OCI-LY1 (cell line): ENCODE results near the gene BSPRY.
"Not testable (repeated sequence)": the region's sequence is repeated elsewhere in the genome, so short reads cannot be mapped to it uniquely, and the experiment has no call there.

Experiments
- H2AFZ ChIP-seq: fragments of 200-600 bp; sonication (generic), shearing (Covaris generic); 2 replicates; pipeline ENCODE4 v1.6.0; 2014; ENCODE audit warnings: antibody characterized with exemption, mild to moderate bottlenecking, low read length
- H3F3A ChIP-seq: fragments of 200-600 bp; sonication (generic), shearing (Covaris generic); 2 replicates; pipeline ENCODE4 v1.6.0; 2014; ENCODE audit warnings: mild to moderate bottlenecking, antibody characterized with exemption, low read length, moderate library complexity; ENCODE audit not compliant: insufficient read depth
- H3K27ac ChIP-seq: fragments of 200-600 bp; sonication (generic); 2 replicates; pipeline ENCODE4 v1.5.1; 2014; ENCODE audit warnings: low read length, mixed run types, mild to moderate bottlenecking, low read depth; ENCODE audit not compliant: poor library complexity, severe bottlenecking
- H3K27me3 ChIP-seq: fragments of 200-600 bp; sonication (generic); 2 replicates; pipeline ENCODE4 v1.6.0; 2014; ENCODE audit warnings: antibody characterized with exemption, mild to moderate bottlenecking, low read length, moderate library complexity; ENCODE audit not compliant: insufficient read depth
- H3K36me3 ChIP-seq: fragments of 200-600 bp; sonication (generic); 2 replicates; pipeline ENCODE4 v1.6.1; 2014; ENCODE audit warnings: mild to moderate bottlenecking, antibody characterized with exemption, low read length, moderate library complexity, mixed read lengths; ENCODE audit not compliant: insufficient read depth
- H3K4me1 ChIP-seq: fragments of 200-600 bp; sonication (generic); 2 replicates; pipeline ENCODE4 v1.5.1; 2014; ENCODE audit warnings: mild to moderate bottlenecking, low read length, moderate library complexity; ENCODE audit not compliant: insufficient read depth, severe bottlenecking
- H3K4me2 ChIP-seq: fragments of 200-600 bp; sonication (generic), shearing (Covaris generic); 2 replicates; pipeline ENCODE4 v1.6.1; 2014; ENCODE audit warnings: low read length
- H3K4me3 ChIP-seq: fragments of 200-600 bp; sonication (generic); 2 replicates; pipeline ENCODE4 v1.5.1; 2014; ENCODE audit warnings: low read length, low read depth, mild to moderate bottlenecking, mixed read lengths; ENCODE audit not compliant: poor library complexity, severe bottlenecking
- H3K79me2 ChIP-seq: fragments of 200-600 bp; shearing (Covaris generic); 2 replicates; pipeline ENCODE4 v1.6.1; 2016; ENCODE audit warnings: mixed run types, low read length, mixed read lengths; ENCODE audit not compliant: insufficient read depth
- H3K9ac ChIP-seq: fragments of 200-600 bp; sonication (generic), shearing (Covaris generic); 2 replicates; pipeline ENCODE4 v1.6.1; 2014; ENCODE audit warnings: mild to moderate bottlenecking, low read length, mixed read lengths
- H3K9me2 ChIP-seq: fragments of 200-600 bp; sonication (generic), shearing (Covaris generic); 2 replicates; pipeline ENCODE4 v1.6.1; 2014; ENCODE audit warnings: low read depth, mild to moderate bottlenecking, low read length, mixed read lengths
- H3K9me3 ChIP-seq: fragments of 200-600 bp; shearing (Covaris generic); 2 replicates; pipeline ENCODE4 v1.6.1; 2014; ENCODE audit warnings: low read length, mixed read lengths
- H4K20me1 ChIP-seq: fragments of 200-600 bp; sonication (generic), shearing (Covaris generic); 2 replicates; pipeline ENCODE4 v1.6.0; 2016; ENCODE audit warnings: mild to moderate bottlenecking, low read length; ENCODE audit not compliant: insufficient read depth
- CTCF ChIP-seq: fragments of 200-600 bp; sonication (generic), shearing (Covaris generic); IDR thresholded peaks from 2 replicates; pipeline ENCODE4 v1.5.1; 2017; ENCODE audit warnings: mild to moderate bottlenecking, antibody characterized with exemption, low read length, moderate library complexity, mixed read lengths
- EZH2 ChIP-seq: fragments of 200-600 bp; sonication (generic), shearing (Covaris generic); IDR thresholded peaks from 2 replicates; pipeline ENCODE4 v1.8.0; 2017; ENCODE audit warnings: borderline replicate concordance, mixed run types, mild to moderate bottlenecking, antibody characterized with exemption, low read length, moderate library complexity, mixed read lengths

BSPRY gene

GRCh38 chr9:113363336-113363735, 14.0 kb downstream of the BSPRY start:
- no peak overlapping the region for H3K27ac ChIP-seq
- TF ChIP-seq CTCF (no peak), EZH2 (no peak)
- H3K9me3 ChIP-seq: no peaks in the 10 kb centered on the region
- no peak overlapping the region for H3K4me2 ChIP-seq
- H4K20me1 ChIP-seq: no peaks in the 10 kb centered on the region
- no peaks in the 10 kb centered on the region for H3F3A ChIP-seq
- H3K9me2 ChIP-seq: no peaks in the 10 kb centered on the region
- H3K36me3 ChIP-seq: peaks cover 6% of the 10 kb centered on the region; the same call in 1 of the 2 replicates
- no peak overlapping the region for H3K4me3 ChIP-seq
- no peaks in the 10 kb centered on the region for H3K4me1 ChIP-seq
- no peaks in the 10 kb centered on the region for H3K79me2 ChIP-seq
- no peak overlapping the region for H3K9ac ChIP-seq
- no peaks in the 10 kb centered on the region for H3K27me3 ChIP-seq
- no peak overlapping the region for H2AFZ ChIP-seq

- H4K20me1 ChIP-seq: no peaks in the 10 kb centered on the region
- no peaks in the 10 kb centered on the region for H3K4me1 ChIP-seq
- no peaks in the 10 kb centered on the region for H3K27me3 ChIP-seq
- H3K4me3 ChIP-seq: no peak overlapping the region
- peaks cover 9% of the 10 kb centered on the region; the same call in 1 of the 2 replicates for H3K36me3 ChIP-seq
- no peak overlapping the region for H3K4me2 ChIP-seq
- H3K79me2 ChIP-seq: no peaks in the 10 kb centered on the region
- H2AFZ ChIP-seq: no peak overlapping the region
- no peak overlapping the region for H3K9ac ChIP-seq
- H3F3A ChIP-seq: no peaks in the 10 kb centered on the region
- TF ChIP-seq EZH2: no peak
- TF ChIP-seq CTCF: no peak
- H3K9me2 ChIP-seq: no peaks in the 10 kb centered on the region
- H3K9me3 ChIP-seq: no peaks in the 10 kb centered on the region
- no peak overlapping the region for H3K27ac ChIP-seq
These were observed 15.6 kb downstream of the BSPRY start for GRCh38 chr9:113364951-113365350.

GRCh38 chr9:113365652-113366051, 16.3 kb downstream of the BSPRY start:
- not testable (repeated sequence) for H3K4me3 ChIP-seq, H3K4me1 ChIP-seq, H4K20me1 ChIP-seq, H3K27ac ChIP-seq, H3F3A ChIP-seq, H3K4me2 ChIP-seq, H3K36me3 ChIP-seq, H3K9me2 ChIP-seq, H3K9ac ChIP-seq, H3K79me2 ChIP-seq, H3K27me3 ChIP-seq, H2AFZ ChIP-seq, H3K9me3 ChIP-seq

GRCh38 chr9:113368348-113368981, 19.1 kb downstream of the BSPRY start:
- TF ChIP-seq CTCF: no peak
- no peak for TF ChIP-seq EZH2
- Histone ChIP-seq H3K9me2 (no peaks in the 10 kb centered on the region), H3K9ac (no peak overlapping the region), H3K9me3 (no peaks in the 10 kb centered on the region), H3F3A (no peaks in the 10 kb centered on the region), H3K4me3 (no peak overlapping the region), H2AFZ (no peak overlapping the region), H3K4me1 (no peaks in the 10 kb centered on the region), H3K79me2 (no peaks in the 10 kb centered on the region), H3K27me3 (no peaks in the 10 kb centered on the region), H3K36me3 (peaks cover 18% of the 10 kb centered on the region), H3K4me2 (no peak overlapping the region), H3K27ac (no peak overlapping the region), H4K20me1 (no peaks in the 10 kb centered on the region)
